GM12873 (cell line): Measurements from ENCODE around the gene ARRDC1.

Source experiments
- CTCF ChIP-seq: IDR thresholded peaks from 2 replicates; pipeline ENCODE4 v1.5.1; 2012; ENCODE audit warnings: low read depth, mild to moderate bottlenecking, moderate library complexity, low read length, control low read depth; ENCODE audit not compliant: insufficient read depth; ENCODE audit errors: missing control alignments

Gene ARRDC1

GRCh38 chr9:137581361-137582285, 23.9 kb upstream of the ARRDC1 start:
- TF ChIP-seq CTCF = no peak

GRCh38 chr9:137582286-137582860, 23.1 kb upstream of the ARRDC1 start:
- TF ChIP-seq CTCF = peak; percentile 39

GRCh38 chr9:137583347-137583746, 22.1 kb upstream of the ARRDC1 start:
- no peak for TF ChIP-seq CTCF

- no peak for TF ChIP-seq CTCF
Observed at GRCh38 chr9:137583957-137584356, 21.5 kb upstream of the ARRDC1 start.

- no peak for TF ChIP-seq CTCF
Observed at GRCh38 chr9:137586854-137587253, 18.6 kb upstream of the ARRDC1 start.

- no peak for TF ChIP-seq CTCF
Observed at GRCh38 chr9:137588311-137588710, 17.2 kb upstream of the ARRDC1 start.

GRCh38 chr9:137588891-137589290, 16.6 kb upstream of the ARRDC1 start:
- no peak for TF ChIP-seq CTCF
